ENCODE data around the gene MAST4. TPM values are rescaled to one million over a fixed set of nuclear protein-coding genes. Genes with fewer than 3 reads are reported as not detected.

MAST4 gene
- total RNA-seq, 1 donor from 2014 or later, result 11.3 TPM

DNA sequence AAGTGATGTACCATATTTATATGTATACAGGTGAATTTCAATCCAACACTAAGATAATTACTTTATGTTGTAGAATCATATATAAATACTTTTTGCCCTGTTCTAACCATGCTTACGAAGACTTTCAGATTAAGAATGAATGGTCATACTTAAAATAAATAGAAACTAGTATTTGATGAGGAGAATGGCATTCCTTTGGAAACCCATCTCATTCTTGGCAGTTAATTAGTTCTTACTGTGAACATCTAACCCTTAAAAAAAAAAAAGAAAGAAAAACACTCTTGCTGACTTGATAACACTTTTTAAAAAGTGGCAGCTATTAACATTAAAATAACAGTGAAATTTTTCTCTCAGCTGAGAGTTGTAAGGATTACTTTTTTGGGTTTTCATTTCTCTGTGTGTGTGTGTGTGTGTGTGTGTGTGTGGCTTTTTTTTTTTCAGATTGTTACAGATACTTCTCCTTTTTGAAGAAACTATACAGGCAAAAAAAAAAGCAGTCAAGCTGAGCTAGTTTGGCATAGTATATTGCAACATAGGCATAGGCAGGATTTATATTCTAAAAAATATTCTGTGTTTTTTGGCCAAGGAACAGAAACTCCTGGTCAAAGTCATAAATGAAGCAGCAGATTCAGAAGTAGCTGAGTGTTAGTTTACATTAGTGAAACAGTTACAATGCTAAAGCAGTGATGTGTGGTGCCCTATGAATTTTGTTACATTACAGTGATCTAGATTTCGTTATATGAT, 436.9 kb downstream of the MAST4 start:
- no peak overlapping the region for H3K4me3 Mint-ChIP-seq (ENCODE audit: unreplicated experiment)
- H3K9me3 Mint-ChIP-seq (ENCODE audit: low read depth), result no peaks in the 10 kb centered on the region
- TF ChIP-seq CTCF (IDR thresholded peaks at IDR 0.05), result no peak
- DNase-seq (ENCODE audit: low spot score), result no peak
- no peaks in the 10 kb centered on the region for H3K36me3 Mint-ChIP-seq (ENCODE audit: low read depth)
- H3K27me3 Mint-ChIP-seq (ENCODE audit: low read depth), result no peaks in the 10 kb centered on the region
- H3K27ac Mint-ChIP-seq (ENCODE audit: unreplicated experiment), result peak overlapping the region; percentile 41
- peaks cover 41% of the 10 kb centered on the region for H3K4me1 Mint-ChIP-seq (ENCODE audit: low read depth)

DNA sequence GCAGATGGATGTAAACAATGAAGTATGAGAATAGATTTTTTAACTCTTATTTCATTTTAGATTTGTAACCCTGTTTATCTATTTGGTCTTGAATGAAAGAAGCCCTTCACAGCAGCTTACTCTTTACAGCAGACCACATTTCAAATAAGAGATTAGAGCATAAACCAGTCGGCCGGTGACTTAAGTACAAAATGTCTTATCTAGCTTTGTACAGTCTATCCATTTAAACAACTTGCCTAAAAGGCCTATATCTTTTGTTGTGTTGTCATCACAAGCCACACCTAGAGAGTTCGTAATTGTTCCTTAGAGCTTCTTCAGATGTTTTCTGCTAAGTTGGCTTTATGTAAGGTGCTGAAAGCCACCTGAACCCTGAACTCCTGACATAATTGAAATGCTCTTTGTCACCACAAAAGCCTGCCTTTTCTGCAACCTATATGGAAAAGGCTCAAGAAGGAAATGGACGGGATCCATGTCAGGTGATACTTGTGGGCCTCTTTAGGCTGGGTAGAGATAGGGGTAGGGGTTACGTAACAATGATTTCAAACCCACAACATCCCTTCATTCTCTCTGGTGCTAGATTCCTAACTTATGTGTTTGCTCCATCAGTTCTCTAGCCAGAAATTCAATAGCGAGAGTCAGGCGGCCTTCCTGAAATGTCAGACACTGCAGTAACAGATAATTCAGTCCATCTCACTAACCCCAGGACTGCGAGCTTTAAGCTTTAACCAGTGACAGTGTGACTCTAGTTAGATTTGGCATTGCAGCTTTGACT, 437.9 kb downstream of the MAST4 start:
- H3K36me3 Mint-ChIP-seq (ENCODE audit: low read depth), result no peaks in the 10 kb centered on the region
- DNase-seq (ENCODE audit: low spot score), result no peak
- no peaks in the 10 kb centered on the region for H3K9me3 Mint-ChIP-seq (ENCODE audit: low read depth)
- no peak overlapping the region for H3K4me3 Mint-ChIP-seq (ENCODE audit: unreplicated experiment)
- TF ChIP-seq CTCF (IDR thresholded peaks at IDR 0.05), result no peak
- H3K4me1 Mint-ChIP-seq (ENCODE audit: low read depth), result peaks cover 46% of the 10 kb centered on the region
- no peaks in the 10 kb centered on the region for H3K27me3 Mint-ChIP-seq (ENCODE audit: low read depth)
- no peak overlapping the region for H3K27ac Mint-ChIP-seq (ENCODE audit: unreplicated experiment)

GRCh38 chr5:67035098-67035740, 439.0 kb downstream of the MAST4 start:
- peaks cover 47% of the 10 kb centered on the region for H3K4me1 Mint-ChIP-seq (ENCODE audit: low read depth)
- TF ChIP-seq CTCF (IDR thresholded peaks at IDR 0.05), result no peak
- H3K27ac Mint-ChIP-seq (ENCODE audit: unreplicated experiment), result no peak overlapping the region
- no peak for DNase-seq (ENCODE audit: low spot score)
- no peak overlapping the region for H3K4me3 Mint-ChIP-seq (ENCODE audit: unreplicated experiment)
- H3K27me3 Mint-ChIP-seq (ENCODE audit: low read depth), result no peaks in the 10 kb centered on the region
- H3K9me3 Mint-ChIP-seq (ENCODE audit: low read depth), result no peaks in the 10 kb centered on the region
- H3K36me3 Mint-ChIP-seq (ENCODE audit: low read depth), result no peaks in the 10 kb centered on the region

GRCh38 chr5:67037171-67037570, 441.0 kb downstream of the MAST4 start:
- peaks cover 29% of the 10 kb centered on the region for H3K4me1 Mint-ChIP-seq (ENCODE audit: low read depth)
- no peak overlapping the region for H3K27ac Mint-ChIP-seq (ENCODE audit: unreplicated experiment)
- no peaks in the 10 kb centered on the region for H3K9me3 Mint-ChIP-seq (ENCODE audit: low read depth)

More at GRCh38 chr5:67037171-67037570, 441.0 kb downstream of the MAST4 start:
- Mint-ChIP-seq H3K36me3 (ENCODE audit: low read depth) (no peaks in the 10 kb centered on the region), H3K4me3 (ENCODE audit: unreplicated experiment) (no peak overlapping the region), H3K27me3 (ENCODE audit: low read depth) (no peaks in the 10 kb centered on the region)
- DNase-seq (ENCODE audit: low spot score), result no peak
- TF ChIP-seq CTCF (IDR thresholded peaks at IDR 0.05), result no peak
